GM12873 (cell line): Measurements from ENCODE around the gene ACTR2.

Experiments
- CTCF ChIP-seq: IDR thresholded peaks from 2 replicates; pipeline ENCODE4 v1.5.1; 2012; ENCODE audit warnings: low read depth, mild to moderate bottlenecking, moderate library complexity, low read length, control low read depth; ENCODE audit not compliant: insufficient read depth; ENCODE audit errors: missing control alignments

Gene ACTR2

GRCh38 chr2:65317841-65318240, 90.2 kb downstream of the ACTR2 start:
- TF ChIP-seq CTCF = no peak

GRCh38 chr2:65319072-65319673, 91.5 kb downstream of the ACTR2 start:
- no peak for TF ChIP-seq CTCF

GRCh38 chr2:65319674-65320041, 92.0 kb downstream of the ACTR2 start:
- no peak for TF ChIP-seq CTCF

- TF ChIP-seq CTCF = peak; percentile 77
These were observed 92.6 kb downstream of the ACTR2 start for GRCh38 chr2:65320042-65320725.
